H9 (cell line): Measurements from ENCODE around the gene TIMM17A. TPM values are rescaled to one million over a fixed set of nuclear protein-coding genes. Genes with fewer than 3 reads are reported as not detected.
"Not testable (repeated sequence)": the region's sequence is repeated elsewhere in the genome, so short reads cannot be mapped to it uniquely, and the experiment has no call there.

Experiments used
- DNase-seq: peaks from one replicate; pipeline ENCODE4 v3.0.0-alpha.2; 2017
- H2AFZ ChIP-seq: one replicate; pipeline ENCODE4 v1.6.1; 2013; ENCODE audit warnings: mild to moderate bottlenecking, low read length, control low read depth, moderate library complexity
- H2AK5ac ChIP-seq: 2 replicates; pipeline ENCODE4 v1.6.1; 2013; ENCODE audit warnings: low read length, control low read depth, mixed read lengths; ENCODE audit not compliant: insufficient read length
- H2BK120ac ChIP-seq: one replicate; pipeline ENCODE4 v1.6.1; 2013; ENCODE audit warnings: low read depth, mild to moderate bottlenecking, low read length, control low read depth, inconsistent platforms; ENCODE audit not compliant: poor library complexity, severe bottlenecking
- H2BK12ac ChIP-seq: 2 replicates; pipeline ENCODE4 v1.6.1; 2013; ENCODE audit warnings: low read length, control low read depth, mixed read lengths, low read depth; ENCODE audit not compliant: insufficient read length
- H2BK15ac ChIP-seq: 2 replicates; pipeline ENCODE4 v1.6.1; 2013; ENCODE audit warnings: low read depth, low read length, control low read depth
- H2BK20ac ChIP-seq: one replicate; pipeline ENCODE4 v1.6.1; 2013; ENCODE audit warnings: low read depth, mild to moderate bottlenecking, low read length, control low read depth, inconsistent platforms; ENCODE audit not compliant: poor library complexity, severe bottlenecking
- H2BK5ac ChIP-seq: 2 replicates; pipeline ENCODE4 v1.6.1; 2013; ENCODE audit warnings: low read length, control low read depth, mixed read lengths; ENCODE audit not compliant: insufficient read length
- H3K14ac ChIP-seq: 2 replicates; pipeline ENCODE4 v1.6.1; 2013; ENCODE audit warnings: low read length, control low read depth; ENCODE audit not compliant: insufficient read depth
- H3K18ac ChIP-seq: 2 replicates; pipeline ENCODE4 v1.6.1; 2013; ENCODE audit warnings: low read depth, mild to moderate bottlenecking, mixed read lengths, low read length, control low read depth; ENCODE audit not compliant: insufficient read length
- H3K23ac ChIP-seq: 2 replicates; pipeline ENCODE4 v1.6.1; 2013; ENCODE audit warnings: low read length, control low read depth, mixed read lengths, low read depth; ENCODE audit not compliant: insufficient read length
- H3K23me2 ChIP-seq: 2 replicates; pipeline ENCODE4 v1.6.1; 2013; ENCODE audit warnings: low read depth, mild to moderate bottlenecking, mixed read lengths, low read length, control low read depth; ENCODE audit not compliant: insufficient read length, poor library complexity, severe bottlenecking
- H3K27ac ChIP-seq: 2 replicates; pipeline ENCODE4 v1.5.1; 2013; ENCODE audit warnings: low read length, control low read depth, mixed read lengths, low read depth; ENCODE audit not compliant: insufficient read length
- H3K27me3 ChIP-seq: 2 replicates; pipeline ENCODE4 v1.6.1; 2013; ENCODE audit warnings: low read length, control low read depth, inconsistent platforms; ENCODE audit not compliant: insufficient read depth
- H3K4ac ChIP-seq: 2 replicates; pipeline ENCODE4 v1.6.1; 2013; ENCODE audit warnings: low read depth, mild to moderate bottlenecking, control low read depth, inconsistent platforms, low read length, moderate library complexity
- H3K4me1 ChIP-seq: 2 replicates; pipeline ENCODE4 v1.6.1; 2013; ENCODE audit warnings: low read length, control low read depth, inconsistent platforms; ENCODE audit not compliant: insufficient read depth
- H3K4me2 ChIP-seq: 2 replicates; pipeline ENCODE4 v1.6.1; 2013; ENCODE audit warnings: low read length, control low read depth, mixed read lengths; ENCODE audit not compliant: insufficient read length, insufficient read depth
- H3K56ac ChIP-seq: 2 replicates; pipeline ENCODE4 v1.6.1; 2013; ENCODE audit warnings: low read depth, mild to moderate bottlenecking, mixed read lengths, low read length, control low read depth; ENCODE audit not compliant: insufficient read length
- H3K79me1 ChIP-seq: 2 replicates; pipeline ENCODE4 v1.6.1; 2013; ENCODE audit warnings: low read depth, mild to moderate bottlenecking, moderate library complexity, low read length, control low read depth, inconsistent platforms; ENCODE audit not compliant: insufficient read depth, poor library complexity, severe bottlenecking
- H3K79me2 ChIP-seq: 2 replicates; pipeline ENCODE4 v1.6.1; 2013; ENCODE audit warnings: low read length, control low read depth, inconsistent platforms; ENCODE audit not compliant: insufficient read depth
- H3K9ac ChIP-seq: 2 replicates; pipeline ENCODE4 v1.6.1; 2013; ENCODE audit warnings: low read length, control low read depth, mixed read lengths; ENCODE audit not compliant: insufficient read length; ENCODE audit errors: extremely low read depth
- H3K9me3 ChIP-seq: one replicate; pipeline ENCODE4 v1.6.1; 2013; ENCODE audit warnings: low read depth, low read length, inconsistent platforms; ENCODE audit not compliant: control insufficient read depth
- H3T11ph ChIP-seq: one replicate; pipeline ENCODE4 v1.6.1; 2013; ENCODE audit warnings: mild to moderate bottlenecking, low read length, control low read depth, inconsistent platforms
- H4K20me1 ChIP-seq: one replicate; pipeline ENCODE4 v1.6.1; 2013; ENCODE audit not compliant: control insufficient read depth, insufficient read length, insufficient read depth
- H4K5ac ChIP-seq: 2 replicates; pipeline ENCODE4 v1.6.1; 2013; ENCODE audit warnings: low read depth, mild to moderate bottlenecking, mixed read lengths, low read length, control low read depth; ENCODE audit not compliant: insufficient read length
- H4K8ac ChIP-seq: replicated peaks from 2 replicates; pipeline ENCODE4 v1.6.1; 2013; ENCODE audit warnings: low read length, control low read depth, mixed read lengths, low read depth; ENCODE audit not compliant: insufficient read length
- H4K91ac ChIP-seq: 2 replicates; pipeline ENCODE4 v1.6.1; 2013; ENCODE audit warnings: low read depth, mild to moderate bottlenecking, moderate library complexity, mixed read lengths, low read length, control low read depth; ENCODE audit not compliant: insufficient read length
- H3K27ac Mint-ChIP-seq, 3 experiments: 2 replicates in 2 of 3; 3 replicates in 1 of 3; pipeline ENCODE4 v1.8.0; 2020 to 2021; ENCODE audit warnings: mixed read lengths in 3 of 3, mild to moderate bottlenecking in 1 of 3, moderate library complexity in 1 of 3
- H3K27me3 Mint-ChIP-seq: 2 replicates; pipeline ENCODE4 v1.8.0; 2021; ENCODE audit warnings: low read depth, mild to moderate bottlenecking, moderate library complexity, mixed read lengths
- H3K36me3 Mint-ChIP-seq, 3 experiments: 2 replicates in 2 of 3; 3 replicates in 1 of 3; pipeline ENCODE4 v1.8.0; 2020 to 2021; ENCODE audit warnings: low read depth in 3 of 3, mixed read lengths in 3 of 3; ENCODE audit not compliant: insufficient read depth in 1 of 3
- H3K4me1 Mint-ChIP-seq, 2 experiments: 2 replicates each; pipeline ENCODE4 v1.8.0; 2020; ENCODE audit warnings: mixed read lengths in 2 of 2
- H3K4me3 Mint-ChIP-seq, 2 experiments: 2 replicates in 1 of 2; 3 replicates in 1 of 2; pipeline ENCODE4 v1.8.0; 2020 to 2021; ENCODE audit warnings: mild to moderate bottlenecking in 2 of 2, mixed read lengths in 2 of 2, moderate library complexity in 1 of 2
- H3K9me3 Mint-ChIP-seq, 2 experiments: 2 replicates in 1 of 2; 3 replicates in 1 of 2; pipeline ENCODE4 v1.8.0; 2020; ENCODE audit warnings: mild to moderate bottlenecking in 2 of 2, mixed read lengths in 2 of 2, moderate library complexity in 1 of 2
- CTCF ChIP-seq: fragments of 200-600 bp; sonication (generic); conservative IDR thresholded peaks from 3 replicates; pipeline ENCODE4 v1.8.0; 2021; ENCODE audit warnings: antibody characterized with exemption, mild to moderate bottlenecking
- WGBS: extraction: QIAGEN DNeasy Blood & Tissue Kit; methylation state at CpG from one replicate; pipeline ENCODE4 v1.1.7; 2013; ENCODE audit warnings: missing lambda C conversion rate, low lambda C conversion rate, mixed read lengths; ENCODE audit not compliant: insufficient read length; ENCODE audit errors: extremely low coverage; 5-methylcytosine and 5-hydroxymethylcytosine counted together
- total RNA-seq: library from RNA; stranded (reverse); gene quantifications from 2 replicates; pipeline ENCODE4 v1.2.1, GENCODE V29; 2021

TIMM17A gene
- total RNA-seq, 1 experiment from 2014 or later: 60.9 TPM

GRCh38 chr1:202018468-202019234, 63.3 kb downstream of the TIMM17A start:
- Mint-ChIP-seq H3K36me3 (peaks cover 0 to 29% (median 23%) of the 10 kb centered on the region in 3 experiments; a peak in 4 of 7 replicates), H3K4me1 (peaks cover 15 to 24% of the 10 kb centered on the region in 2 experiments), H3K9me3 (no peaks in the 10 kb centered on the region), H3K4me3 (peak overlapping the region in 1 of 2 experiments; percentile 19; a peak in 3 of 5 replicates), H3K27me3 (peaks cover 2% of the 10 kb centered on the region), H3K27ac (peak overlapping the region in 1 of 3 experiments; percentile 14; a peak in 2 of 7 replicates)
- Histone ChIP-seq H3K79me1 (no peaks in the 10 kb centered on the region), H3K56ac (no peak overlapping the region), H2BK12ac (no peak overlapping the region), H4K5ac (no peak overlapping the region), H2AK5ac (no peak overlapping the region), H4K20me1 (no peaks in the 10 kb centered on the region), H3K18ac (no peak overlapping the region), H3K27ac (no peak overlapping the region), H3K4me1 (no peaks in the 10 kb centered on the region; the same call in 1 of the 2 replicates), H3K4me2 (no peak overlapping the region), H3T11ph (no peak overlapping the region), H4K8ac (no peak overlapping the region), H2BK120ac (no peak overlapping the region), H3K14ac (peak overlapping the region; percentile 52; the same call in 1 of the 2 replicates), H2BK5ac (no peak overlapping the region), H2BK15ac (no peak overlapping the region), H3K79me2 (no peaks in the 10 kb centered on the region), H3K23me2 (no peaks in the 10 kb centered on the region), H3K9me3 (no peaks in the 10 kb centered on the region), H3K9ac (no peak overlapping the region), H2AFZ (no peak overlapping the region), H4K91ac (no peak overlapping the region), H2BK20ac (no peak overlapping the region), H3K27me3 (no peaks in the 10 kb centered on the region; the same call in 1 of the 2 replicates), H3K23ac (no peak overlapping the region), H3K4ac (no peak overlapping the region)
- no CpG with 5 or more reads among the region's 19 CpGs for WGBS
- no peak for DNase-seq
- TF ChIP-seq CTCF: no peak

DNA sequence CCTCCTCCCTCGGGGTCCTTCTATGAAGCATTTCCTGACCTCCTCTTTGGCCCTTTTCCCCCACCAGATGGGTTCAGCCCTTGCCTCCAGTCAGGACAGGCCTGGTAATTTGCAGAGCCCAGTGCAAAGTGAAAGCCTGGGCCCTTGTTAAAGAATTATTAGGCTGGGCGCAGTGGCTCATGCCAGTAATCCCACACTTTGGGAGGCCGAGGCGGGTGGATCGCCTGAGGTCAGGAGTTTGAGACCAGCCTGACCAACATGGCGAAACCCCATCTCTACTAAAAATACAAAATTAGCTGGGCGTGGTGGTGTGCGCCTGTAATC, 63.9 kb downstream of the TIMM17A start:
- not testable (repeated sequence) for H4K8ac ChIP-seq, H2BK15ac ChIP-seq, H3K4me1 ChIP-seq, H3K23me2 ChIP-seq, H3K56ac ChIP-seq, H3K9ac ChIP-seq, H3K23ac ChIP-seq, H3K9me3 ChIP-seq, H2BK12ac ChIP-seq, H3K18ac ChIP-seq, H3T11ph ChIP-seq, H3K27me3 ChIP-seq, H3K79me1 ChIP-seq, H2BK120ac ChIP-seq, H4K5ac ChIP-seq, H3K27me3 Mint-ChIP-seq, H3K79me2 ChIP-seq, H3K27ac ChIP-seq, H3K4me2 ChIP-seq, DNase-seq, H2AK5ac ChIP-seq, H2BK5ac ChIP-seq, H4K91ac ChIP-seq, H3K9me3 Mint-ChIP-seq, H2AFZ ChIP-seq, H3K4ac ChIP-seq, H4K20me1 ChIP-seq, H2BK20ac ChIP-seq
- H3K4me1 Mint-ChIP-seq: peaks cover 15 to 24% of the 10 kb centered on the region in 2 experiments
- peak overlapping the region in 1 of 3 experiments; percentile 14; a peak in 1 of 7 replicates for H3K27ac Mint-ChIP-seq
- H3K4me3 Mint-ChIP-seq: peak overlapping the region in 1 of 2 experiments; percentile 19; a peak in 2 of 5 replicates
- peaks cover 0 to 23% (median 18%) of the 10 kb centered on the region in 3 experiments; a peak in 4 of 7 replicates for H3K36me3 Mint-ChIP-seq
- no CpG with 5 or more reads among the region's 8 CpGs for WGBS
- H3K14ac ChIP-seq: peak overlapping the region; percentile 52; the same call in 1 of the 2 replicates
